ENCODE data around the gene SAFB. TPM values are rescaled to one million over a fixed set of nuclear protein-coding genes. Genes with fewer than 3 reads are reported as not detected.

SAFB gene
- polyA plus RNA-seq, 1 experiment, result 34.0 TPM

DNA sequence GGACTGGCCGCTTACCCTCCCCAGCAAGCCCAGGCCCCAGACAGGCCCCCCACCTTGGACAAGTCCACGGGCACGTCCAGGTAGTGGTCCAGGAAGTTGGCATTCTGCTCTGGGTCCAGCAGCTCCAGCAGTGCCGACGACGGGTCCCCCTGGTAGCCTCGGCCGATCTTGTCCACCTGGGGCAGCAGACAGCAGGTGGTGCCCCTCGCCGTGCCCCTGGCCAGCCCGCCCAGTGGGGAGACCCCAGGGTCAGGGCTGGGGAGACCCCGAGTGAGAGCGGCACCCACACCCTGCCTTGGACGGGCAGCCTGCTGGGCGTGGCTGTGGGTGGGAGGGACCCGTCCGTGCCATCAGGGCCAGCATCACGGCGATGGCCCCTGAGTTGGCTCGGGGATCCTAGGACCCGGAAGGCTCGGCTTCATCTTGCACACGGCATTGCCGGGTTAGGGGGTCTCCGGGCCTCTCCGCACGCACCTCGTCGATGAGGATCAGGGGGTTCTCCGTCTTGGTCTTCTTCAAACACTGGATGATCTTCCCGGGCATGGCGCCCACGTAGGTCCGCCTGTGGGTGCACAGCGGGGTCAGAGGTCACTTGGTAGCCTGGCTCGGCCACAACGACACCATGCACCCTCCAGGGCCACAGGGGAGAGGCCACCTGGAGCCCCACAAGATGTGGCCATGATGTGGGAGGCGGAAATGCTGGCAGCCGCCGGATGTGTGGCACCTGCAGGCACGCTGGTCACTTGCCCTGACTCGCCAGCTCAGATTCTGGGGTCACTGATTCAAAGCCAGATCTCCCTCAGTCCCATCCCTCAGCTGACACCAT, 73.5 kb downstream of the SAFB start:
- H3K4me3 ChIP-seq (ENCODE audit: low read depth, low read length), result no peak overlapping the region
- no peaks in the 10 kb centered on the region for H3K27me3 ChIP-seq (ENCODE audit: control insufficient read depth, insufficient read depth, low read length)
- peaks cover 5% of the 10 kb centered on the region; the same call in 1 of the 2 replicates for H3K9me3 ChIP-seq (ENCODE audit: control insufficient read depth, insufficient read depth, low read length)
- POLR2A ChIA-PET, result interaction anchor here (1.1 kb wide), 1 partner anchor 73 kb away, joined by 4 read pairs; the partner anchor contains the start of genes SAFB and SAFB2
- TF ChIP-seq, protein P1, sequence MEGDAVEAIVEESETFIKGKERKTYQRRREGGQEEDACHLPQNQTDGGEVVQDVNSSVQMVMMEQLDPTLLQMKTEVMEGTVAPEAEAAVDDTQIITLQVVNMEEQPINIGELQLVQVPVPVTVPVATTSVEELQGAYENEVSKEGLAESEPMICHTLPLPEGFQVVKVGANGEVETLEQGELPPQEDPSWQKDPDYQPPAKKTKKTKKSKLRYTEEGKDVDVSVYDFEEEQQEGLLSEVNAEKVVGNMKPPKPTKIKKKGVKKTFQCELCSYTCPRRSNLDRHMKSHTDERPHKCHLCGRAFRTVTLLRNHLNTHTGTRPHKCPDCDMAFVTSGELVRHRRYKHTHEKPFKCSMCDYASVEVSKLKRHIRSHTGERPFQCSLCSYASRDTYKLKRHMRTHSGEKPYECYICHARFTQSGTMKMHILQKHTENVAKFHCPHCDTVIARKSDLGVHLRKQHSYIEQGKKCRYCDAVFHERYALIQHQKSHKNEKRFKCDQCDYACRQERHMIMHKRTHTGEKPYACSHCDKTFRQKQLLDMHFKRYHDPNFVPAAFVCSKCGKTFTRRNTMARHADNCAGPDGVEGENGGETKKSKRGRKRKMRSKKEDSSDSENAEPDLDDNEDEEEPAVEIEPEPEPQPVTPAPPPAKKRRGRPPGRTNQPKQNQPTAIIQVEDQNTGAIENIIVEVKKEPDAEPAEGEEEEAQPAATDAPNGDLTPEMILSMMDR (IDR thresholded peaks at IDR 0.05; ENCODE audit: low read depth, low read length), result no peak
- no peak overlapping the region for H3K27ac ChIP-seq (ENCODE audit: low read depth, low read length)
- CTCF ChIA-PET, result interaction anchor here (1.1 kb wide), 1 partner anchor 9 kb away, joined by 3 read pairs; no protein-coding TSS in a partner anchor
- no peak for DNase-seq (ENCODE audit: low read depth, low spot score)

DNA sequence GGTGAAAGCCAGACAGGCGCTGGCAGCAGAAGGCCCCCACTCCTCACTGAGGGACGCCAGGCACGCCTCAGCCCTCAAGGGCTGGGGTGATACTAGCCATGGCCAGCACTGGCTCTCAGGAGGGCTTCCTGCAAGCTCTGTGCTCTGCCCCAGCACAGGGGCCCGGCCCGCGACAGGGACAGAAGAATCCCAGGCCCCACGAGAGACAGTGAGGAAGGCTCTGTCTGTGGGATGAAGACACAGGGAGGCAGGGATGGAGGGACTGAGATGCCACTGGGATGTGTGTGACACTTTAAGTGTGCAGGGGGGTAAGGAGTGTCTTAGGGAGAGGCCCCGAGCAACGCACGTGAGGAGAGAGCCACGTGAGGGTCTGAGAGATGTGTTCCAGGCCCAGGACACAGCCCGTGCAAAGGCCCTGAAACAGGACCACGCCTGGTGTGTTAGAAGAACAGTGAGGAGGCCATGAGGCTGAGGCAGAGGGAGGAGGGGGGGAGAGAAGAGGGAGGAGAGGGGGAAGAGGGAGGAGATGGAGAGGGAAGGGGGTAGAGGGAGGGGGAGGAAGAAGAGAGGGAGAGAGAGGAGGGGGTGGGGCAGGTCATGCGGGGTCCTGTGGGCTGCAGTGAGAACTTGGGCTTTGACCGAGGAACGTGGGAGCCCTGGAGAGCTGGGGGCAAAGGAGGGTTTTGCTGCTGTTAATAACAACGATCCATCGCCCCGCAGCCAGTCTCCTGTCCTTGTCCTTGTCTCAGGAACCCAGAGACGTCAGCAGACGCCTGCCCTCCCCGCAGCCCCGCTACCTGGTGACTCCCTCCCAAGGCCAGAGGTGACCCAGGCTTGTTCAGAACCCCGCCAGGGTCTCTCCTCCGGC, 74.4 kb downstream of the SAFB start:
- Histone ChIP-seq H3K4me3 (ENCODE audit: low read depth, low read length) (no peak overlapping the region), H3K27ac (ENCODE audit: low read depth, low read length) (no peak overlapping the region), H3K27me3 (ENCODE audit: control insufficient read depth, insufficient read depth, low read length) (no peaks in the 10 kb centered on the region), H3K9me3 (ENCODE audit: control insufficient read depth, insufficient read depth, low read length) (peaks cover 5% of the 10 kb centered on the region; the same call in 1 of the 2 replicates)
- no peak for DNase-seq (ENCODE audit: low read depth, low spot score)
- ChIA-PET POLR2A (interaction anchor here (1.6 kb wide), 1 partner anchor 7 kb away, joined by 5 read pairs; the partner anchor contains the start of gene RPL36), CTCF (interaction anchor here (1.6 kb wide), 1 partner anchor 8 kb away, joined by 4 read pairs; no protein-coding TSS in a partner anchor)
- TF ChIP-seq, protein P1 (IDR thresholded peaks at IDR 0.05; ENCODE audit: low read depth, low read length), result no peak

DNA sequence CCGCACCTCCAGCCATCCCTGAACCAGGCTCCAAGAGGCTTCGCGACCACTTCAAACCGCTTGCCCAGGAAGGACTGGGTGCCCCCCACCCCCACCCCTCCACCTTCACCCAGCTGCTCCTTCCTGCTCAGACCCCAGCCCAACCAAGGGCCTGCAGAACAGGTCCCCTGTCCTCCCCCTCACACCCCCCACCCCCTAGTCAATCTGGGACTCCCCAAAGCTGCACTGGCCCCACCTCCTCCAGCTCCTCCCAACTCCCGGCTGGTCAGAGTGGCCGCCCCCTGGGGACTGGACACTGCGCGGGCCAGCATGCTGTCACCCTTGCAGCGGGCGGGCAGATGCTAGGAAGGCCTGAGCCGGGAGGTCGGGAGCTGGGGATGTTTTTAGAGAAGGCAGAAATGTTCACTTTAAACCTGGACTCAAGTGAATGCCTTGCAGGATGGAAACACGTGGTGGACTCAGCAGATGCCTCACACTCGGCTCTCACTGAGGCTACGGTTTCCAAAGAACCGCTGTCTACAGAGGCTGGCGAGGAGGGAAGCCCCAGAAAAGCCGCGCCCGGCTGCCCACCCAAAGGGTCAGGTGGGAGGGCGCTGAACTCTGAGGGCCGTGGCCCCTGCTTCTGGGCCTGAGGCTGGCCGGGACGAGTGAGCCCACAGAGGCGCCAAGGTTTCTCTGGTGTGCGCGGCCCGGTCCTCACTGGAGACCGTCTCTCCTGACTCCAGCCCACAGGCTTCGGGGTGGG, 75.2 kb downstream of the SAFB start:
- POLR2A ChIA-PET, result interaction anchor here (1.6 kb wide), 1 partner anchor 8 kb away, joined by 5 read pairs; the partner anchor contains the start of gene RPL36
- Histone ChIP-seq H3K27ac (ENCODE audit: low read depth, low read length) (peak overlapping the region; percentile 2), H3K9me3 (ENCODE audit: control insufficient read depth, insufficient read depth, low read length) (peaks cover 5% of the 10 kb centered on the region; the same call in 1 of the 2 replicates), H3K27me3 (ENCODE audit: control insufficient read depth, insufficient read depth, low read length) (no peaks in the 10 kb centered on the region), H3K4me3 (ENCODE audit: low read depth, low read length) (no peak overlapping the region)
- CTCF ChIA-PET, result interaction anchor here (0.6 to 1.6 kb wide), 2 partner anchors 8 to 96 kb away, joined by 3 to 4 read pairs; no protein-coding TSS in a partner anchor
- no peak for DNase-seq (ENCODE audit: low read depth, low spot score)
- TF ChIP-seq, protein P1 (IDR thresholded peaks at IDR 0.05; ENCODE audit: low read depth, low read length), result no peak

DNA sequence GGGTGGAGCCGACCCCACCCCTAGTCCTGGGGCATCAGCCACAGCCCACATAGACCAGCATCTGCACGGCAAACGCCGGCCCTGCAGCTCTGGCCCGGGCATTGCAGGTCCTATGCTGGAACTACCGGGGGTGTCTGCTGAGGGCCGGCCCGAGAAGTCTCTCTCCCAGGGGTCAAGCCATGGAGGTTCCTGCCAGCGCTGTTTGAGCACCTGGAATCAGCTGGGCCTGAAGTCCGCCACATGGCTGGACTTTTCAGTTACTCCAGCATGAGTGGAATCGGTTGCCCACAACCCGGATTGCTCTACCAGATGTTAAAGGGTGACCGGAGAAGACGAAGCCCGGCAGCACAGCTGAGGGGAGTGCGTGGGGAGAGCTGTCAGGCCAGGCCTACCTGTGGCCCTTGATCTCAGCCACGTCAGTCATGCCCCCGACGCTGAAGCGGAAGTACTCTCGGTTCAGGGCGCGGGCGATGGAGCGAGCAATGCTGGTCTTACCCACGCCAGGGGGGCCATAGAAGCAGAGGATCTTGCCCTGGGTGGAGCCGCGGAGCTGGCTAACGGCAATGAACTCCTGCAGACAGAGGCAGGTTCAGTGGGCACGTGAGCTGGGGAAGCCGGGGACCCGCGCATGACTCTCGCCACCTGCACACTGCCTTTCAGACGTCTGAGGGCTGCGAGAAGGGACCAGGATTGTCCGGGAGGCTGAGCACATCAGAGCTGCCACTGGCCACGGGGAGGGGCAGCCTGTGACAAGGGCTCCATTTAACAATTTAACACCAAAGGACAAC, 75.9 kb downstream of the SAFB start:
- ChIA-PET POLR2A (interaction anchor here (0.6 to 1.6 kb wide), 2 partner anchors 9 to 21 kb away, joined by 4 to 5 read pairs; partner anchors contain the start of genes CATSPERD, LONP1 and RPL36), CTCF (interaction anchor here (1.0 to 1.6 kb wide), 3 partner anchors 9 to 11 kb away, joined by 3 to 4 read pairs (median 4); no protein-coding TSS in a partner anchor)
- no peak for DNase-seq (ENCODE audit: low read depth, low spot score)
- H3K27me3 ChIP-seq (ENCODE audit: control insufficient read depth, insufficient read depth, low read length), result no peaks in the 10 kb centered on the region
- no peak overlapping the region for H3K4me3 ChIP-seq (ENCODE audit: low read depth, low read length)
- TF ChIP-seq, protein P1 (IDR thresholded peaks at IDR 0.05; ENCODE audit: low read depth, low read length), result no peak
- H3K27ac ChIP-seq (ENCODE audit: low read depth, low read length), result no peak overlapping the region
- peaks cover 3% of the 10 kb centered on the region; the same call in 1 of the 2 replicates for H3K9me3 ChIP-seq (ENCODE audit: control insufficient read depth, insufficient read depth, low read length)

Data from AG04450 (cell line).